Measurements from ENCODE around the gene IL18BP. TPM values are rescaled to one million over a fixed set of nuclear protein-coding genes. Genes with fewer than 3 reads are reported as not detected.
A peak's percentile ranks its signal among the peaks of the same experiment; 100 is the strongest.

The IL18BP gene
- total and polyA plus RNA-seq, 2 donors (not counting 1 experiment from before 2014, with no cell fraction given), result 2.5 to 5.3 TPM

- Histone ChIP-seq H3K27me3 (ENCODE audit: control insufficient read depth, insufficient read depth, low read length) (no peaks in the 10 kb centered on the region), H3K9me3 (ENCODE audit: control insufficient read depth, insufficient read depth, low read depth, low read length) (no peaks in the 10 kb centered on the region), H3K79me2 (ENCODE audit: control insufficient read depth, insufficient read depth, low read length) (no peaks in the 10 kb centered on the region), H3K4me1 (ENCODE audit: control insufficient read depth, extremely low read depth, insufficient read depth, low read length) (no peaks in the 10 kb centered on the region), H3K4me2 (ENCODE audit: extremely low read depth, insufficient read depth, low read length) (no peak overlapping the region), H2AFZ (ENCODE audit: low read length) (no peak overlapping the region), H4K20me1 (ENCODE audit: control insufficient read depth, extremely low read depth, insufficient read depth, low read length) (no peaks in the 10 kb centered on the region), H3K27ac (ENCODE audit: insufficient read depth, low read length) (no peak overlapping the region), H3K4me3 (replicated peaks in 1 of 4; ENCODE audit: control extremely low read depth in 1 of 4, insufficient read depth in 1 of 4, low read depth in 3 of 4, low read length in 4 of 4) (no peak overlapping the region), H3K9ac (ENCODE audit: insufficient read depth, low read length) (no peak overlapping the region), H3K36me3 (ENCODE audit: control insufficient read depth, insufficient read depth, low read length) (no peaks in the 10 kb centered on the region)
- TF ChIP-seq CTCF (conservative IDR thresholded peaks at IDR 0.05 in 1 of 2, IDR thresholded peaks at IDR 0.05 in 1 of 2; ENCODE audit: low read depth in 1 of 2, low read length in 2 of 2), result no peak
- no peak for TF ChIP-seq EZH2 (IDR thresholded peaks at IDR 0.05; ENCODE audit: low read length, missing control alignments)
- no peak for DNase-seq (ENCODE audit: low read depth in 2 of 2)
Measured at GRCh38 chr11:71977090-71977489, 21.6 kb upstream of the IL18BP start.

GRCh38 chr11:71977743-71978418, 20.8 kb upstream of the IL18BP start:
- no peaks in the 10 kb centered on the region for H3K4me1 ChIP-seq (ENCODE audit: control insufficient read depth, extremely low read depth, insufficient read depth, low read length)
- H3K9ac ChIP-seq (ENCODE audit: insufficient read depth, low read length), result no peak overlapping the region
- peak; percentile 74 to 78 for TF ChIP-seq CTCF (conservative IDR thresholded peaks at IDR 0.05 in 1 of 2, IDR thresholded peaks at IDR 0.05 in 1 of 2; ENCODE audit: low read depth in 1 of 2, low read length in 2 of 2)
- no peak for TF ChIP-seq EZH2 (IDR thresholded peaks at IDR 0.05; ENCODE audit: low read length, missing control alignments)
- H2AFZ ChIP-seq (ENCODE audit: low read length), result no peak overlapping the region
- no peaks in the 10 kb centered on the region for H3K27me3 ChIP-seq (ENCODE audit: control insufficient read depth, insufficient read depth, low read length)
- H3K27ac ChIP-seq (ENCODE audit: insufficient read depth, low read length), result no peak overlapping the region
- peak; percentile 24 to 65 for DNase-seq (ENCODE audit: low read depth in 2 of 2)
- no peak overlapping the region for H3K4me2 ChIP-seq (ENCODE audit: extremely low read depth, insufficient read depth, low read length)
- no peaks in the 10 kb centered on the region for H3K36me3 ChIP-seq (ENCODE audit: control insufficient read depth, insufficient read depth, low read length)
- no peaks in the 10 kb centered on the region for H3K9me3 ChIP-seq (ENCODE audit: control insufficient read depth, insufficient read depth, low read depth, low read length)
- no peak overlapping the region for H3K4me3 ChIP-seq (replicated peaks in 1 of 4; ENCODE audit: control extremely low read depth in 1 of 4, insufficient read depth in 1 of 4, low read depth in 3 of 4, low read length in 4 of 4)
- no peaks in the 10 kb centered on the region for H4K20me1 ChIP-seq (ENCODE audit: control insufficient read depth, extremely low read depth, insufficient read depth, low read length)
- H3K79me2 ChIP-seq (ENCODE audit: control insufficient read depth, insufficient read depth, low read length), result no peaks in the 10 kb centered on the region

DNA sequence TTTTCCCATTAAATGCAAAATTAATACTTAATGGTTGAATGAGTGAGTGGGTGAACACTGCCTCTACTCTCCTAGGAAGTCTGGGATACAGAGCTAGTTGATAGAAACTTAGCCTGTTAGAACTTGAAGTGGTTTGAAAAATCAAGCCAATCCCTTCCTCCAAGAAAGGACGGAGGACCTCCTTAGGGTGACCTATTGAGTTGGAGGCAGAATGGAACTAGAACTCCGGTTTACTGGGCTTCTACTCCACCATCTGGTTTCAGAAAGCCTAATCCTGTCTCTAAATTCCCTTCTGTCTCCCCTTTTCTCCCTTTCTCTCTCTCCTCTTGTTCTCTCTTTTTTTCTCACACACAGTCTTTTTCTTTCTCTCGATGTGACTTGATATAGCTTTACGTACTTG, 19.6 kb upstream of the IL18BP start:
- Histone ChIP-seq H3K4me1 (ENCODE audit: control insufficient read depth, extremely low read depth, insufficient read depth, low read length) (no peaks in the 10 kb centered on the region), H3K36me3 (ENCODE audit: control insufficient read depth, insufficient read depth, low read length) (no peaks in the 10 kb centered on the region), H3K9ac (ENCODE audit: insufficient read depth, low read length) (no peak overlapping the region), H2AFZ (ENCODE audit: low read length) (no peak overlapping the region), H3K4me2 (ENCODE audit: extremely low read depth, insufficient read depth, low read length) (no peak overlapping the region), H3K27me3 (ENCODE audit: control insufficient read depth, insufficient read depth, low read length) (no peaks in the 10 kb centered on the region), H3K27ac (ENCODE audit: insufficient read depth, low read length) (no peak overlapping the region), H3K79me2 (ENCODE audit: control insufficient read depth, insufficient read depth, low read length) (no peaks in the 10 kb centered on the region), H4K20me1 (ENCODE audit: control insufficient read depth, extremely low read depth, insufficient read depth, low read length) (no peaks in the 10 kb centered on the region), H3K9me3 (ENCODE audit: control insufficient read depth, insufficient read depth, low read depth, low read length) (no peaks in the 10 kb centered on the region), H3K4me3 (replicated peaks in 1 of 4; ENCODE audit: control extremely low read depth in 1 of 4, insufficient read depth in 1 of 4, low read depth in 3 of 4, low read length in 4 of 4) (no peak overlapping the region)
- TF ChIP-seq CTCF (conservative IDR thresholded peaks at IDR 0.05 in 1 of 2, IDR thresholded peaks at IDR 0.05 in 1 of 2; ENCODE audit: low read depth in 1 of 2, low read length in 2 of 2) (no peak), EZH2 (IDR thresholded peaks at IDR 0.05; ENCODE audit: low read length, missing control alignments) (no peak)
- DNase-seq (ENCODE audit: low read depth in 2 of 2), result no peak
